ENCODE data around the gene MAP2K1. TPM values are rescaled to one million over a fixed set of nuclear protein-coding genes. Genes with fewer than 3 reads are reported as not detected.
A peak's percentile ranks its signal among the peaks of the same experiment; 100 is the strongest.
"Not testable (repeated sequence)": the region's sequence is repeated elsewhere in the genome, so short reads cannot be mapped to it uniquely, and the experiment has no call there.

The MAP2K1 gene
- total RNA-seq = 36.9 TPM
- long read RNA-seq, transcript MAP2K1-201 (11 exons, 3,410 nt) = major isoform, 89 of 100 reads
- long read RNA-seq, partial matches to known transcripts = 3 of 100 reads
- long read RNA-seq, other reads (novel, unspliced or antisense) = 8 of 100 reads

- peak; percentile 99 for DNase-seq
- peak; percentile 98 for ATAC-seq (ENCODE audit: poor library complexity)
- intact Hi-C loops (cut with DNase I) = loop anchor here (2.0 kb wide), 1 partner anchor 112 kb away; no protein-coding TSS in a partner anchor
Measured at GRCh38 chr15:66386204-66387123, at the start of gene MAP2K1. Gene MAP2K1, plus strand, starts transcription at chr15:66386912. Its CDS starts 436 bp downstream, at chr15:66387348.

- intact Hi-C loops (cut with DNase I); ATAC-seq (ENCODE audit: poor library complexity); DNase-seq: not testable (repeated sequence)
Measured at GRCh38 chr15:66348530-66348929, 38.2 kb upstream of the MAP2K1 start.

GRCh38 chr15:66356077-66356358, 30.7 kb upstream of the MAP2K1 start:
- DNase-seq (no peak), ATAC-seq (ENCODE audit: poor library complexity) (no peak)
- intact Hi-C loops (cut with DNase I) = no loop called here

- ATAC-seq (ENCODE audit: poor library complexity) (peak; percentile 99), DNase-seq (peak; percentile 98)
- intact Hi-C loops (cut with DNase I) = no loop called here
Measured at GRCh38 chr15:66356359-66357236, 30.1 kb upstream of the MAP2K1 start, which contains the start of gene TIPIN. Gene TIPIN, minus strand, starts transcription at chr15:66356685. Its CDS starts 3,738 bp downstream, at chr15:66352947.

GRCh38 chr15:66359740-66360139, 27.0 kb upstream of the MAP2K1 start:
- no peak for ATAC-seq (ENCODE audit: poor library complexity)
- DNase-seq = no peak
- intact Hi-C loops (cut with DNase I) = no loop called here

- intact Hi-C loops (cut with DNase I); ATAC-seq (ENCODE audit: poor library complexity); DNase-seq: not testable (repeated sequence)
Measured at GRCh38 chr15:66361745-66362460, 24.8 kb upstream of the MAP2K1 start.

GRCh38 chr15:66362776-66363175, 23.9 kb upstream of the MAP2K1 start:
- intact Hi-C loops (cut with DNase I) = no loop called here
- no peak for ATAC-seq (ENCODE audit: poor library complexity)

GRCh38 chr15:66364944-66365528, 21.7 kb upstream of the MAP2K1 start:
- intact Hi-C loops (cut with DNase I) = no loop called here
- ATAC-seq (ENCODE audit: poor library complexity) (no peak), DNase-seq (no peak)

More at GRCh38 chr15:66362776-66363175, 23.9 kb upstream of the MAP2K1 start:
- DNase-seq = no peak

- intact Hi-C loops (cut with DNase I) = no loop called here
- ATAC-seq (ENCODE audit: poor library complexity) = peak; percentile 65
Measured at GRCh38 chr15:66369773-66370651, 16.7 kb upstream of the MAP2K1 start.

GRCh38 chr15:66374179-66374578, 12.5 kb upstream of the MAP2K1 start:
- DNase-seq (no peak), ATAC-seq (ENCODE audit: poor library complexity) (no peak)
- intact Hi-C loops (cut with DNase I) = no loop called here

More at GRCh38 chr15:66369773-66370651, 16.7 kb upstream of the MAP2K1 start:
- no peak for DNase-seq

GRCh38 chr15:66378814-66379430, 7.8 kb upstream of the MAP2K1 start:
- intact Hi-C loops (cut with DNase I) = no loop called here
- DNase-seq = no peak
- ATAC-seq (ENCODE audit: poor library complexity) = no peak

- ATAC-seq (ENCODE audit: poor library complexity); intact Hi-C loops (cut with DNase I); DNase-seq: not testable (repeated sequence)
Measured at GRCh38 chr15:66381376-66381775, 5.3 kb upstream of the MAP2K1 start.

GRCh38 chr15:66387163-66388042, 691 bp downstream of the MAP2K1 start:
- peak; percentile 77 for DNase-seq
- intact Hi-C loops (cut with DNase I) = loop anchor here (2.0 kb wide), 1 partner anchor 111 kb away; no protein-coding TSS in a partner anchor
- ATAC-seq (ENCODE audit: poor library complexity) = peak; percentile 56

- intact Hi-C loops (cut with DNase I) = no loop called here
- ATAC-seq (ENCODE audit: poor library complexity) = no peak
- DNase-seq = no peak
Measured at GRCh38 chr15:66388043-66388363, 1.3 kb downstream of the MAP2K1 start.

- intact Hi-C loops (cut with DNase I) = no loop called here
- DNase-seq (no peak), ATAC-seq (ENCODE audit: poor library complexity) (no peak)
Measured at GRCh38 chr15:66388576-66388975, 1.9 kb downstream of the MAP2K1 start.
